NCI-H146 (cell line): ENCODE results near the gene SLC12A1.
"Not testable (repeated sequence)": the region's sequence is repeated elsewhere in the genome, so short reads cannot be mapped to it uniquely, and the experiment has no call there.

ENCODE experiments used
- DNase-seq: peaks from one replicate; lab custom pipeline; 2025; lab: John Stamatoyannopoulos, UW

SLC12A1 gene

DNA sequence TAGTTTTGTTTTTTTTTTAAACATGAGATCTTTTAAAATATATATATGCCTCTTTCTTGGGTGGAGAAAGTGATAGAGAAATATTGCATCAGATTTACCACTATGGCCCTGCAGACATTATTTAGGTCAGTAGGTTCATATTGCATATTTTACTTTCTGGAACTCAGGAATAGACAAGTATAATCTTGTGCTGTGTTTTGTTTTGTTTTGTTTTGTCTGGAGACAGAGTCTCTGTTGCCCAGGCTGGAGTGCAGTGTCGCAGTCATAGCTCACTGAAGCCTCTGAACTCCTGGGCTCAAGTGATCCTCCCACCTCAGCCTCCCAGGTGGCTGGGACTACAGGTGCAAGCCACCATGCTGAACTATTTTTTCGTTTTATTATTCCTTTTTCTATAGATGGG is 103.6 kb downstream of the SLC12A1 start:
- DNase-seq = no peak

GRCh38 chr15:48313216-48313615 is 107.1 kb downstream of the SLC12A1 start:
- no peak for DNase-seq

DNA sequence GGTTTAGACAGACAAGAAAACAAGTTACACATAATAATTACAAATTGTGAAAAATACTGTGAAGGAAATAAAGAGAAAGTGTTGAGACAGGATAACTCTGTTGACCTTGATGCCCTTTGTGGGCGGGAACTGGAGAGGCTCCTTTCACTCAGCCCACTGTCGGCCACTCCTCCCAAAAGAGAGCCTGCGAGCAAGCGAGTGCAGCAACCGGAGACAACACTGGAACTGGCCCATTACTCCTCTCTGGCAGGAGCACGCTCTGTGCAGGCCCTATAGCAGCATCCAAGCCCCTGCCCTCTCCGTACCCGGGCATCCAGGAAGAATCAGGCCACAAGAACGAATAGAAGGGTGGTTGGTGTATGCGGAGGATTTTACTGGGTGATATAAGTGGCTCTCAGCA is 108.9 kb downstream of the SLC12A1 start:
- DNase-seq = no peak

- no peak for DNase-seq
Measured at GRCh38 chr15:48317221-48317620, 111.1 kb downstream of the SLC12A1 start.

DNA sequence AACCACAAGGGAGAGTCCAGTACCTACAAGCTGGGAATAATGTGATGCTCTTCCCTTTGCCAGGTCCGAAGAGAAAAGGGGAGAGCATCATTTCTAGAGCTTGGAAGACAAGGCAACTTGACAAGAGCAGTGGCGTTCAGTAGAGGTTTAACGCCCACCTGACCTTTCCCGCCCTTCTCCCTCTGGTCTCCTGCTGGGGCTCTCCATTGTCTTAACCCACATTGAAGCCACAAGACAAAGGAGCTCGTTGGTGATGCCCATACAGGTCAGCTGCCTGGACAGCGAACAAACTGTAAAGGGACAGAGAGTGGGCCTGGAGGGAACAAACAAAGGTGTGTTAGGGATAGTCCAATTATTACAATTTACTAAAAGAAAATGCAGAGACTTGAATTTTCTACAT is 112.0 kb downstream of the SLC12A1 start:
- peak; percentile 88 for DNase-seq

DNA sequence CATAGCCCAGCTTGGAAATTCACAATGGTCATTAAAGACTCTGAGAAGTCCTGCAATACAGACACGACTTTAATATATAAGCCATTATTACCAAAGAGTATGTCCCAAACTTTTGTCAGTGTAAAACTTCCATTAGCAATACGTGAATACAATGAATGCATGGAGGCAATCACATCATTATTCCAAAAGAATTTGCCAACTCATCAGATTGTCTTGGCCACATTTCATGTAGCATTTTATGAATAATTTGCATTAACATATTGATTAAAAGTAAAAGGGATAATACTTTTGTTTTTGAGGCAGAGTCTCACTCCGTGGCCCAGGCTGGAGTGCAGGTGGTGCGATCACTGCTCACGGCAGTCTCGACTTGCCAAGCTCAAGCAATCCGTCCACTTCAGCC is 117.2 kb downstream of the SLC12A1 start:
- no peak for DNase-seq

- no peak for DNase-seq
Measured at GRCh38 chr15:48324949-48325348, 118.8 kb downstream of the SLC12A1 start.

DNA sequence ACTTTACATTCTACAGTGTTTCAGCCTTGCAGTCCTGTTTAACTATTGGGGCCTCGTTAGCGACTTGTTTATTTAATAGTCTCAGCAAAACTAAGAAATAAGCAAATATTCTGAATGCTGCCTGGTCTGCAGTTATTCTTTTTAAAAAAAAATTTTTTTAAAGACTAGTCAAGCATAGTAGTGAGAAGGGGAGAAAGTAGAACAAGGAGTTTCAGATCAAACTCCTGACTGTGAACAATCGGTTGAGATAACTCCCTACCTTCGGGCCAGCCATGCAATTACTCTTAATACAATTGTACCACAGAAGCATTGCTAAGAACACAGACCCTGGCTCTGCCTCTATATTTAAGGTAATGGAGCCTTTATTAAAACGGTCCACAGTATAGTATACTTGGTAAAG is 119.3 kb downstream of the SLC12A1 start:
- DNase-seq = no peak

GRCh38 chr15:48326180-48326579 is 120.1 kb downstream of the SLC12A1 start:
- DNase-seq = not testable (repeated sequence)

DNA sequence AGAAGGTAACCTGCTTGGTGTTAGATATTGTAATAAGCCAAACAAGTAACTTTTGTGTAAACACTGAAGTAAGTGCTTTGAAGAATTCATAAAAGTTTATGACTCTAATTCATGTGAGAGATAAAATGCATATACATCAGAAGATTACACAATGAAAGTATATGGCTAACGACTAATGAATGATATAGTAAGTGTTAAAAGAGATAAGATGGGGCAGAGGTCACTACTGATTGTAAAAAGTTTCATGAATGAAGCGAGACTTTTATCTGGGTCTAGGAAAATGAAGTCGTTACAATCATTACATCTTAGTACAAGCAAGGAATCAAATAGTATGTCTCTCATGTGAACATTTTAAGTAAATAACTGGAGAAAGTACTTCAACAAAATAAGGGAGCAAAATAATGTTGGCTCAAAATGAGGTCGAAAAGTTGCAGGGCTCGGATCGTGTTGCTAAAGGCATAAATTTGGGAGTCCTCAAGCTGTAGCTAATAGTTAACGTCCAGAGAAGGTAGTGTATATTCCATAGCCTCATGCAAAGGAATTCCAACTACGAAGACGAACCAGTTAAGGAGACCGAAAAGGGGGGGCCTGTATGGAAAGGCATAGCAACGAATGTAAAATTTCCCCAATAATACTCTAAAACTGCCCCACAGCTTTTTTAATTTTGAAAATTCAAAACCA is 124.1 kb downstream of the SLC12A1 start:
- no peak for DNase-seq

- peak; percentile 78 for DNase-seq
Measured at GRCh38 chr15:48330855-48331795, 125.0 kb downstream of the SLC12A1 start, which contains the start of gene DUT. Gene DUT, plus strand, starts transcription at chr15:48331429. Its CDS starts 87 bp downstream, at chr15:48331516.

GRCh38 chr15:48331796-48332641 is 125.9 kb downstream of the SLC12A1 start:
- peak; percentile 82 for DNase-seq

GRCh38 chr15:48332642-48333034 is 126.5 kb downstream of the SLC12A1 start:
- DNase-seq = no peak

DNA sequence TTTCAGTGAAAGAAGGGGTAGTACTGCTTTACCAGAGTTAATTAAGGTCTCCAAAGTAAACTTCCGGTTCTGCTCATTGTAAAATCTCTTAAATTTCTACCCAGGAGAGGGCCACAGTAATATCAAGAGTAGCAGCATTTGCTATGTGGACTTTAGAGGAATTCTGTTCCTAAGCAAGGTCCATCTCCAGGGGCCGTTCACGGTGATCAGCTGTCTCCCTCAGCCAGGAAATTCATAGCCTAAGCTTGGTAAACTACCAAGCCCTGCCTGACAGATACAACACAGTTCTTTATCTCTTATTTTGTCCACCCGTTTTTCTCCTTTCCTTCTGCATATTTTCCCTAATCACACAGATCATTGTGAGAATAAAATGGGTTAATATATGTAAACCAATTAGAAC is 127.4 kb downstream of the SLC12A1 start:
- peak; percentile 15 for DNase-seq

- no peak for DNase-seq
Measured at GRCh38 chr15:48334260-48334659, 128.2 kb downstream of the SLC12A1 start.

DNA sequence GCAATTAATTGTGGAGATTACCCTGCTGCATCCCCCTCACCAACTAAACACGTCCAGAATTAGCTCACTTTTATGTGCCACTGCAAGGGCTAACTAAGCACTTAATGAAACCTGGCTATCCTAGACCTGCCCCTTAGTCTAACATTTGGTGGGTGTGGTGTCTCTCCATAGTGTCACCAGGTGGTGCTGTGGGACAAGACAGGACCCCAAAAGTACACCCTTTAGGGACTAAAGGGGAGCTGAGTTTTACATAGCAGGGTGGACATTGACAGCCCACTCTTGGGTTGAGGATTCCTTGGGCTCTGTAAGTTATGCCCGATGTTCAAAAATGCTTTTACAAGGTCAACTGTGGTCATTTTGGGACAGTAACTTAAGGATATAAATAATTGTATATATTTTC is 130.8 kb downstream of the SLC12A1 start:
- DNase-seq = no peak

GRCh38 chr15:48337607-48338006 is 131.5 kb downstream of the SLC12A1 start:
- DNase-seq = no peak

DNA sequence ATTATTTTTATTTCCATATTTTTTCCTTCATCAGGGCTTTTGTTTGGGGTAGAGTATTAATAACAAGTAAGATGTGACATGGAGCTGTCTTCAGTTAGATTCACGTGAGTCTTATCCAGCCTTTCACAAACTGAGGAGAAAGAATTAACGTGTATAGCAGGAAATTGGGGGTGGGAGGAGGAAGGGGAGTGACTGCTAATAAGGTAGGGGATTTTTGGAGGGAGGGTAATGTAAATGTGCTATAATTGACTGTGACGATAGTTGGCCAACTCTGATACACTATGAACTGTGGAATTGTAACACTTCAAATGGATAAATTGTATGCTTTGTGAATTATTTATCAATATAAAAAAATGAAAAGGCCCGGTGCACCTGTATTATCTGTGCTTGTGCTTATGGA is 134.0 kb downstream of the SLC12A1 start:
- no peak for DNase-seq

DNA sequence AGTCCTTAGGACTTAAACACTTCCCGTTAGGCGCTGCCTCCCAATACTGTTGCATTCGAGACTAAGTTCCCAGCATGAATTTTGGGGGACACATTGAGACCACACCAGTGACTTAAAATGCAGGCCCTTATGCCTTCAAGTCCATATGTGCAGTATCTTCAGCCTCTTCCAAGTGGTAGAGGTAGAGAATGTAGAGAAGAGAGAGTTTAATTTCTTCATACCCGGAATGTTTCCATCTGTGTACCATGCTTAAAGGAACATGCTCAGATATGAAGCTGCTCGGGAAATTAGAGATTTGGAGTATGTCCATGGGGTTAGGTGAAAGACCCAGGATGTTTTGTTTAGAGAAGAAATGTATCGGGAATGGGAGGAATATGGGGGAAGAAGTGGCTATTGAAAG is 137.8 kb downstream of the SLC12A1 start:
- DNase-seq = no peak

DNA sequence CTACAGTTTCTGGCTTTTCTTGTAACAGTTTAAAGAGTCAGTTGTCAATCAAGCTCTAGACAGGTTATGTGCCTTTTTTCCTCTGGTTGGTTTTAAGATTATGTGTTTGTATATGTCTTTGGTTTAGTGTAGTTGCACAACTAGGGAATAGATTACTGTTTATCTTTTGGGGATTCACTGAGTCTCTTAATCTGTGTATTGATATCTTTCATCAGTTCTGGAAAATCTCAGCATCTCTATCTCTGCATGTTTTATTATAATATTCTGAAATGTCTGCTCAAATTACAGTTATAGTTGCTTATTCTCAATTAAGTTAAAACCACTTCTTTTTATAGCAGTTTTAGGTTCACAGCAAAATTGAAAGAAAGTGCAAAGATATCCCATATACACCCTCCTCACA is 139.4 kb downstream of the SLC12A1 start:
- DNase-seq = no peak

DNA sequence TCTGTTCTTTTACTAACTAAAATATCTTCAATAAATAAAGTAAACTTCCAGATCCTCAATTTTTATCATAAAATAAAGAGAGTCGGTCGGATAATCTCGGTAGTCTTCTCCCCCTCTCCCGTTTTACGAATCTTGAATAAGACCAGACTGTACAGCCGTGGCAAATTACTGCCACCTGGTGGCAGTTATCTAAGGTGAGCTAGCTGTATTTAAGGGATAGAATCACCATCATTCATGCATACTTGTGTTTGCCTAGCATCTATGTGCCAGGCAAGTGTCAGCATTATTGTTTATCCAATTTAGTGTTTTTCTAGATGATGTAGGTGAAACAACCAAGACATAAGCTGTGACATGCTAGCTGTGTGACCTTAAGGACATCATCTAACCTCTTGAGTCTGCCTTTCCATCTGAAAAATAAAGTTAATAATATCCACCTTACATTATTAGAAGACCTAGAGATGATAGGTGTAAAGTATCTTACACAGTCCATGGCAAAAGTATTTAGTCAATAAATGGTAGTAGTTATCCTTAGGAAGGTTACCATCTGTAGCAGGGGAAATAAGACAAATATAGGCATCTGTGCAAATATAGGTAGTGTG is 146.5 kb downstream of the SLC12A1 start:
- DNase-seq = peak; percentile 69
